RWPE2 (cell line): ENCODE results near the gene MAP3K13.
"Not testable (repeated sequence)": the region's sequence is repeated elsewhere in the genome, so short reads cannot be mapped to it uniquely, and the experiment has no call there.

ENCODE experiments used
- ATAC-seq: fragments of 200-7000 bp; cut with Tn5 transposase; 3 replicates; pipeline ENCODE4 v1.9.1; 2021; ENCODE audit warnings: low read depth
- DNase-seq: peaks from one replicate; pipeline ENCODE4 v3.0.0-alpha.2; 2020; ENCODE audit warnings: low spot score
- H3K27ac ChIP-seq: fragments of 450-650 bp; 2 replicates; pipeline ENCODE4 v1.5.1; 2017; ENCODE audit warnings: mild to moderate bottlenecking; ENCODE audit not compliant: poor library complexity, severe bottlenecking
- H3K27me3 ChIP-seq: fragments of 250-450 bp; sonication (Bioruptor Pico); 2 replicates; pipeline ENCODE4 v1.5.1; 2021; ENCODE audit warnings: mild to moderate bottlenecking, moderate library complexity; ENCODE audit not compliant: insufficient read depth, poor library complexity, severe bottlenecking
- H3K36me3 ChIP-seq: fragments of 250-450 bp; sonication (Bioruptor Pico); 2 replicates; pipeline ENCODE4 v1.5.1; 2020; ENCODE audit warnings: low read depth, mild to moderate bottlenecking, moderate library complexity
- H3K4me1 ChIP-seq: fragments of 250-450 bp; sonication (Bioruptor Pico); 2 replicates; pipeline ENCODE4 v1.5.1; 2021; ENCODE audit warnings: mild to moderate bottlenecking, moderate library complexity; ENCODE audit not compliant: insufficient read depth, poor library complexity, severe bottlenecking
- H3K4me3 ChIP-seq: fragments of 250-450 bp; sonication (Bioruptor Pico); 2 replicates; pipeline ENCODE4 v1.5.1; 2021; ENCODE audit warnings: mild to moderate bottlenecking, moderate library complexity; ENCODE audit not compliant: severe bottlenecking
- H3K9me3 ChIP-seq: fragments of 250-450 bp; sonication (Bioruptor Pico); 2 replicates; pipeline ENCODE4 v1.5.1; 2021; ENCODE audit warnings: mild to moderate bottlenecking, moderate library complexity; ENCODE audit not compliant: severe bottlenecking
- TF ChIP-seq, protein P1 (sequence below): fragments of 450-650 bp; IDR thresholded peaks from one replicate; pipeline ENCODE4 v1.5.1; 2017; ENCODE audit warnings: mild to moderate bottlenecking, moderate library complexity; ENCODE audit not compliant: poor library complexity, severe bottlenecking

The MAP3K13 gene

GRCh38 chr3:185457376-185457775 lies 94.4 kb downstream of the MAP3K13 start:
- no peak overlapping the region for H3K27ac ChIP-seq
- H3K4me3 ChIP-seq: no peak overlapping the region
- no peak for ATAC-seq
- DNase-seq: no peak
- no peaks in the 10 kb centered on the region for H3K27me3 ChIP-seq
- TF ChIP-seq, protein P1, sequence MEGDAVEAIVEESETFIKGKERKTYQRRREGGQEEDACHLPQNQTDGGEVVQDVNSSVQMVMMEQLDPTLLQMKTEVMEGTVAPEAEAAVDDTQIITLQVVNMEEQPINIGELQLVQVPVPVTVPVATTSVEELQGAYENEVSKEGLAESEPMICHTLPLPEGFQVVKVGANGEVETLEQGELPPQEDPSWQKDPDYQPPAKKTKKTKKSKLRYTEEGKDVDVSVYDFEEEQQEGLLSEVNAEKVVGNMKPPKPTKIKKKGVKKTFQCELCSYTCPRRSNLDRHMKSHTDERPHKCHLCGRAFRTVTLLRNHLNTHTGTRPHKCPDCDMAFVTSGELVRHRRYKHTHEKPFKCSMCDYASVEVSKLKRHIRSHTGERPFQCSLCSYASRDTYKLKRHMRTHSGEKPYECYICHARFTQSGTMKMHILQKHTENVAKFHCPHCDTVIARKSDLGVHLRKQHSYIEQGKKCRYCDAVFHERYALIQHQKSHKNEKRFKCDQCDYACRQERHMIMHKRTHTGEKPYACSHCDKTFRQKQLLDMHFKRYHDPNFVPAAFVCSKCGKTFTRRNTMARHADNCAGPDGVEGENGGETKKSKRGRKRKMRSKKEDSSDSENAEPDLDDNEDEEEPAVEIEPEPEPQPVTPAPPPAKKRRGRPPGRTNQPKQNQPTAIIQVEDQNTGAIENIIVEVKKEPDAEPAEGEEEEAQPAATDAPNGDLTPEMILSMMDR: no peak
- H3K9me3 ChIP-seq: no peaks in the 10 kb centered on the region
- no peaks in the 10 kb centered on the region for H3K4me1 ChIP-seq
- no peaks in the 10 kb centered on the region for H3K36me3 ChIP-seq

- no peak overlapping the region for H3K4me3 ChIP-seq
- H3K9me3 ChIP-seq: no peaks in the 10 kb centered on the region
- no peaks in the 10 kb centered on the region for H3K27me3 ChIP-seq
- H3K27ac ChIP-seq: no peak overlapping the region
- DNase-seq: no peak
- H3K4me1 ChIP-seq: no peaks in the 10 kb centered on the region
- no peaks in the 10 kb centered on the region for H3K36me3 ChIP-seq
- TF ChIP-seq, protein P1: no peak
- ATAC-seq: no peak
Observed at GRCh38 chr3:185460309-185460708, 97.4 kb downstream of the MAP3K13 start.

- Histone ChIP-seq H3K9me3 (no peaks in the 10 kb centered on the region), H3K4me1 (no peaks in the 10 kb centered on the region), H3K4me3 (no peak overlapping the region), H3K36me3 (no peaks in the 10 kb centered on the region), H3K27ac (no peak overlapping the region), H3K27me3 (no peaks in the 10 kb centered on the region)
- ATAC-seq (no peak), DNase-seq (no peak)
- TF ChIP-seq, protein P1: peak; percentile 70
Observed at GRCh38 chr3:185460719-185461350, 97.9 kb downstream of the MAP3K13 start.

DNA sequence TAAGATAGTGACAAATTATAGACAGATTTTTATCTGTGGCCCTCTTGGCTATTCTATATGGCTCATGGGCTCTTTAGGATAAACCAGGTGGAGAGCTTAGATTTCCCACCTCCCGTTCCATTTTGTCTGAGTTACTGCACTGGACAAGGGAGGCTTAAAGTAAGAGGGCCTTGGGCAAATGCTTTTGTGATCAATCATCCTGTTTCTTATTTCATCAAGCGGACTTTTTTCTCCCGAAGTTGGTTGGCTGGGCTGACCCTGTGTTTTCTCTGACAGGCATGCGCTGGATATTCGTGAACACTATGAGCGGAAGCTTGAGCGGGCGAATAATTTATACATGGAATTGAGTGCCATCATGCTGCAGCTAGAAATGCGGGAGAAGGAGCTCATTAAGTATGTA lies 102.5 kb downstream of the MAP3K13 start:
- Histone ChIP-seq H3K9me3 (no peaks in the 10 kb centered on the region), H3K27ac (no peak overlapping the region), H3K36me3 (peaks cover 4% of the 10 kb centered on the region), H3K4me3 (no peak overlapping the region), H3K27me3 (no peaks in the 10 kb centered on the region), H3K4me1 (no peaks in the 10 kb centered on the region)
- no peak for ATAC-seq
- TF ChIP-seq, protein P1: no peak
- DNase-seq: no peak

DNA sequence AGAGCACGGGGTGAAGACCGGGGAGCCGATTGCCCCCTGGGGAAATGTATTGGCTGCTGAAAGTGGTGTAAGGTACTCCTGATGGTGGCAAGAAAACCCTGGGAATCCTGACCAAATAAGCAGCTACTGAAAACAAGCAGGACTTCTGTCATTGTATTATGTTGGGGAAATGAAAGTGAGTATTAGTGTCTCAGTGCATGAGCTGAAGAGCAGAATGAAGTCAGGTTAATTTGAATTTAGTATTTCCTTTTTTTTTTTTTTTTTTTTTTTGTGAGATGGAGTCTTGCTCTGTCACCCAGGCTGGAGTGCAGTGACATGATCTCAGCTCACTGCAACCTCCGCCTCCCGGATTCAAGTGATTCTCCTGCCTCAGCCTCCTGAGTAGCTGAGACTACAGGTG lies 103.2 kb downstream of the MAP3K13 start:
- not testable (repeated sequence) for H3K4me1 ChIP-seq, H3K27me3 ChIP-seq, H3K9me3 ChIP-seq, DNase-seq, ATAC-seq, H3K36me3 ChIP-seq, H3K4me3 ChIP-seq, H3K27ac ChIP-seq
